Skeletal muscle satellite cell (primary cell): ENCODE measurements around the gene RALGPS2.
A peak's percentile ranks its signal among the peaks of the same experiment; 100 is the strongest.
"Not testable (repeated sequence)": the region's sequence is repeated elsewhere in the genome, so short reads cannot be mapped to it uniquely, and the experiment has no call there.

Experiments used
- H3K27me3 ChIP-seq: 2 replicates; pipeline ENCODE4 v1.7.0; 2013; ENCODE audit warnings: low read length; ENCODE audit not compliant: control insufficient read depth, insufficient read depth
- H3K36me3 ChIP-seq: 2 replicates; pipeline ENCODE4 v1.7.0; 2013; ENCODE audit warnings: mild to moderate bottlenecking, control low read depth, low read length; ENCODE audit not compliant: insufficient read depth
- H3K4me1 ChIP-seq: 2 replicates; pipeline ENCODE4 v1.7.0; 2013; ENCODE audit warnings: low read length; ENCODE audit not compliant: control insufficient read depth, insufficient read depth
- H3K4me2 ChIP-seq: 2 replicates; pipeline ENCODE4 v1.7.0; 2013; ENCODE audit warnings: mild to moderate bottlenecking, low read length
- H3K4me3 ChIP-seq: 2 replicates; pipeline ENCODE4 v1.7.0; 2013; ENCODE audit warnings: low read length
- H3K9ac ChIP-seq: 2 replicates; pipeline ENCODE4 v1.7.0; 2013; ENCODE audit warnings: mild to moderate bottlenecking, low read depth, low read length, moderate library complexity
- H3K9me3 ChIP-seq: replicated peaks from 2 replicates; pipeline ENCODE4 v1.7.0; 2013; ENCODE audit warnings: mild to moderate bottlenecking, control low read depth, low read length

RALGPS2 gene

DNA sequence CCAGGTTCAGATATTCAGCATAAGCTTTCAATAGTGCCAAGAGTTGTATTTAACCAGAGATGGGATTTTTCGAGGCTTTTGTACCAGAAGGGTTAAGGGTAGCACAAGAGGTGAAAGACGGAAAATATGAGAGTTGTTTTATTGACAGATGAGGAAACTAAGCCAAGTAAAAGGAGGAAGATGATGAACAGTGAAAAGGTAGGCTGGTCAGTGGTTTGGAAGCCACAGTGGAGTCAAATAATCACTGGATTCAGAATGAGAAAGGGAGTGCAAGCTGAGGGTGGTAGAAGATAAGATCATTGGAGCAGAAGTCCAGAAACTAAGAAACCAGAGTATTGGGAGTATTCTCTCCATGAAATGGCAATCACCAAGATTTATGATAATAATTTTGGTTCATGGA lies 100.1 kb downstream of the RALGPS2 start:
- Histone ChIP-seq H3K4me3 (no peak overlapping the region), H3K27me3 (no peaks in the 10 kb centered on the region), H3K4me1 (no peaks in the 10 kb centered on the region), H3K9ac (no peak overlapping the region), H3K4me2 (no peak overlapping the region), H3K36me3 (no peaks in the 10 kb centered on the region), H3K9me3 (no peaks in the 10 kb centered on the region)

DNA sequence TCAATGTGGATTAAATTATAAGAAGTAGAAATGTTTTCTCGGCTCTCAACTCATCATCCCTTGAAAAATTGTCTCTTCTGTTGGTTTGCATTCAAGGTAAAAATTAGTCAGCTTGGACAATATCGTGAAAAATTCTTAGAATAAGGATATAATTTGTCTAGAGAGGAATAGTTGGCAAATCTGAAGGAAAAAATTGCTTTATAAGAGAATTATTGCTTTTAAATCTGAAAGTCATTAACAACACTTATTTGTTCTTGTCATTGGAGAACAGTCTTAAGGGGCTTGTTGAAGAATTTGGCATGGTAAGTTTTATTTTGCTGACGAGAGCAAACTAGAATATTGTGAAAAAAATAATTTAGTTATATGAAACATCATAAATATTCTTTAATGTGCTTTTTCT lies 119.4 kb downstream of the RALGPS2 start:
- Histone ChIP-seq H3K36me3 (no peaks in the 10 kb centered on the region), H3K9ac (no peak overlapping the region), H3K9me3 (no peaks in the 10 kb centered on the region)

DNA sequence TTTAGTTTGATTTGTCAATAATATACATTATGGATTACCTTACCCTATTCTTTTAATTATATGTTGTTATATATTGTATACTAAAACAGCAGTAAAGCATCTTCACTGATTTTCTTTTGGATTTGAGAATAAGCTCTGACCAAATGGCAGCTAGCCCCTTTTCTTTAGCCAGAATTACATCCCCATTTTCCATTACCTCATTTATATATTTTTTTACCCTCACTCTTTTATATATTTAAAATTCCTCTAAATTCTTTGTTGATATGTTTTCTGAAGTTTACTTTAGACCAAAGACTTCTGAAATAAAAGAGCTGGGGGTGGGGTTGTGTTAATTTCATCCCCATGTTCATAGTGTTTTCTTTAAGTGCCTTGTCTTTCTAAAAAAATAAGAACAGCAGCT lies 121.3 kb downstream of the RALGPS2 start:
- Histone ChIP-seq H3K4me2 (no peak overlapping the region), H3K36me3 (no peaks in the 10 kb centered on the region), H3K4me3 (no peak overlapping the region), H3K4me1 (peaks cover 10% of the 10 kb centered on the region), H3K9me3 (no peaks in the 10 kb centered on the region), H3K27me3 (no peaks in the 10 kb centered on the region), H3K9ac (no peak overlapping the region)

More for the DNA sequence above, 119.4 kb downstream of the RALGPS2 start:
- no peak overlapping the region for H3K4me3 ChIP-seq
- no peaks in the 10 kb centered on the region for H3K27me3 ChIP-seq
- no peak overlapping the region for H3K4me2 ChIP-seq
- H3K4me1 ChIP-seq: peaks cover 10% of the 10 kb centered on the region

DNA sequence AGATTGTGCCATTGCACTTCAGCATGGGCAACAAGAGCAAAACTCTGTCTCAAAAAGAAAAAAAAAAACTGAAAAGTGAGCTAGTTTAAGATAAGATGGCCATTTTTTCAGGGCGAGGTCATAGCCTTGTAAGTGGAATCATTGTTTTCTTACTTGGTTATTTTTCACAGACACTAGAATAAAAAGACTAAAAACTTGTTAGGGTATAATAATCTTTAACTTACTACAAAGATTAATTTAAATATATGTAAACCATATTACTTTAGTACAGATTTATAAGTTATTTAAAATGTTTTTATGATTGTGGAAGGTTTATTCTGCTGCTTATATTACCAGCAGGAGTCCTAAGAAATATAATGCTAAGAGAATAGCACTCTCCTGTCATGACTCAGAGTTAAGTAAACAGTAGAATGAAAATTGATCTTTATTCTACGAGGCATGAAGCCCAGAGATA lies 122.4 kb downstream of the RALGPS2 start:
- no peaks in the 10 kb centered on the region for H3K36me3 ChIP-seq

DNA sequence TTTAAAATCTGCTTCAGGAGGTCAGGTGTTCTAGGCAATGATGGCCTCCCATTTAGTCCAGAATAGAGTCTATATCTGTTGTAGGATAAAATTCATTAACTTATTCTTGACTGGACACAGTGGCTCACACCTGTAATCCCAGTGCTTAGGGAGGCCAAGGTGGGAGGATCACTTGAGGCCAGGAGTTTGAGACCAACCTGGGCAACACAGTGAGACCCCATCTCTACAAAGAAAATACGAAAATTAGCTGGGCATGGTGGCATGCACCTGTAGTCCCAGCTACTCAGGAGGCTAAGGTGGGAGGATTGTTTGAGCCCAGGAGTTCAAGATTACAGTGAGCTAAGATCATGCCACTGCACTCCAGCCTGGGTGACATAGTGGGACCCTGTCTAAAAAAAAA lies 122.9 kb downstream of the RALGPS2 start:
- H3K9ac ChIP-seq, H3K27me3 ChIP-seq, H3K4me3 ChIP-seq, H3K4me2 ChIP-seq, H3K9me3 ChIP-seq, H3K4me1 ChIP-seq, H3K36me3 ChIP-seq: not testable (repeated sequence)

More for the DNA sequence above, 122.4 kb downstream of the RALGPS2 start:
- H3K4me1 ChIP-seq: peaks cover 10% of the 10 kb centered on the region
- no peaks in the 10 kb centered on the region for H3K27me3 ChIP-seq
- H3K9me3 ChIP-seq: no peaks in the 10 kb centered on the region
- H3K4me2 ChIP-seq: no peak overlapping the region
- no peak overlapping the region for H3K4me3 ChIP-seq
- H3K9ac ChIP-seq: no peak overlapping the region

DNA sequence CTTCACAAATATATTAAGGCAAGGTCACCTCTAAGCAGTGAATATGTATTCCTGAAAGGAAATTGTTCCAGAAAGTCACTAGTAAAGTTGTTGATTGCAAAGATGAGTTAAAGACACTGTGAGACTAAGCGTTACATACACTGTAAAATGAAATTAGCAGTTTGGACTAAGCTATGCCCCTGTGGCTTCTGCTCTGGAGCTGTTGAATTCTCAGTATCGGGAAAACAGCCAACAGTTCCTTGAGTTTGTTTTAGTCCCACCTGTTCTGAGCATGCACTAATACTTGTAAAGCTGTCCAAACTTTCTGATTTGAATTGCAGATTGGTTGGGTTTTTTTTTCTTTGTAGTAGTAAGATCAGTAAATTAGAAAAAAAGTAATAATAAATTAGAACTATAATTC lies 124.9 kb downstream of the RALGPS2 start:
- Histone ChIP-seq H3K4me3 (no peak overlapping the region), H3K9me3 (no peaks in the 10 kb centered on the region), H3K9ac (no peak overlapping the region), H3K4me1 (peaks cover 10% of the 10 kb centered on the region), H3K27me3 (no peaks in the 10 kb centered on the region), H3K4me2 (no peak overlapping the region), H3K36me3 (no peaks in the 10 kb centered on the region)

DNA sequence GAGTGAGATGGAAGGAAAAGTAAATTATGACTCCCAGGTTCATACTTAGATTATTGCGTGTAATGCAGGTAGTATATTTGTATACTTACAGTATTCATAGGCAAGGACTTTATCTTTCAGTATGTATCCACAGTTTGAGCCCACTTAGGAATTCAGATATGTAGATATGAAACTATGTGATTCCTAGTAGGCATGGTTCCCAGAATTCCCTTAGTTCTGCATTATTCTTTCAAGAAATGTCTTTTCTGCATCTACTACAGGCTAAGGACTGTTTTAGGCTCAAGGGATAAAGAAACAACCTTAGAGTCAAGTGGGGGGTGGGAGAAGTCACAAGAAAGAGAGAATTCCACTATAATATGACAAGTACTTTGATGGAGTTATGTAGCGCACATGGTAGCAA lies 132.1 kb downstream of the RALGPS2 start:
- no peak overlapping the region for H3K4me2 ChIP-seq
- no peak overlapping the region for H3K9ac ChIP-seq
- H3K4me3 ChIP-seq: no peak overlapping the region
- no peaks in the 10 kb centered on the region for H3K9me3 ChIP-seq
- H3K4me1 ChIP-seq: no peaks in the 10 kb centered on the region
- H3K27me3 ChIP-seq: no peaks in the 10 kb centered on the region
- H3K36me3 ChIP-seq: no peaks in the 10 kb centered on the region

DNA sequence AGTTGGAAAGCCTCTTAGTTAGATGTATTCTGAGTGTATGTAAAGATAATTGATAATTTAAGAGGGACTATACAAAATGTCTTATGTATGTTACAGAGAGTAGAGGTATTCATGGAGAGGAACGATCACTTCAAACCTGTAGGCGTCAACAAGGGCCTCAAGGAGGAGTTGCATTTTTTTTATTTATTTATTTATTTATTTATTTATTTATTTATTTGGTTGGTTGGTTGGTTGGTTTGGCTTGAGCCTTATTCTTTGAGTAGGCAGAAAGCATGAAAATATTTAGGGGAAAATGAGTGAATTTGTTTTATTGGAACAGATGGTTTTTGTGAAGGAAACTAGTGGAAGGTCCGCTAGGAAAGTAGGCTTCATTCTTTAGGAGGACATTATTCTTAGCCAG lies 137.4 kb downstream of the RALGPS2 start:
- H3K36me3 ChIP-seq: no peaks in the 10 kb centered on the region
- H3K27me3 ChIP-seq: no peaks in the 10 kb centered on the region
- H3K9ac ChIP-seq: no peak overlapping the region
- H3K4me3 ChIP-seq: no peak overlapping the region
- no peaks in the 10 kb centered on the region for H3K9me3 ChIP-seq
- no peak overlapping the region for H3K4me2 ChIP-seq
- peaks cover 2% of the 10 kb centered on the region for H3K4me1 ChIP-seq

DNA sequence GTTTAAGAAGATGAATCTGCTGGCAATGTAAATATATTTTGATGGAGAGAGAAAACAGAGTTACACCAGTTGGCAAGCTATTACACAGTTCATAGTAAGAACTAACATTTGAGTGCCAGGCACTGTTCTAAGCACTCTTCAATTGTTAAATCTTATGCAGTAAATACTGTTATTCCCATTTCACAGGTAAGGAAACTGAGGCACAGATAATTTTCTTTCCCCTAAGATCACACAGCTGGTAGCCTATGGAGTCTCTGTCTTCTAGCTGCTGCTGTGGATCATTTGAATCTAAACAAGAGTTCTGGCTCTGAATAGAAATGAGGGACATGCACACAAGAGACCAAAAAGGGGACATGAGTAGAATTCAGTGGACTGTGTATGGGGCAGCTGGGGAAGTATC lies 137.8 kb downstream of the RALGPS2 start:
- H3K4me3 ChIP-seq: no peak overlapping the region
- no peaks in the 10 kb centered on the region for H3K27me3 ChIP-seq
- H3K4me2 ChIP-seq: no peak overlapping the region
- H3K36me3 ChIP-seq: no peaks in the 10 kb centered on the region
- no peak overlapping the region for H3K9ac ChIP-seq
- H3K4me1 ChIP-seq: peaks cover 2% of the 10 kb centered on the region
- H3K9me3 ChIP-seq: no peaks in the 10 kb centered on the region

DNA sequence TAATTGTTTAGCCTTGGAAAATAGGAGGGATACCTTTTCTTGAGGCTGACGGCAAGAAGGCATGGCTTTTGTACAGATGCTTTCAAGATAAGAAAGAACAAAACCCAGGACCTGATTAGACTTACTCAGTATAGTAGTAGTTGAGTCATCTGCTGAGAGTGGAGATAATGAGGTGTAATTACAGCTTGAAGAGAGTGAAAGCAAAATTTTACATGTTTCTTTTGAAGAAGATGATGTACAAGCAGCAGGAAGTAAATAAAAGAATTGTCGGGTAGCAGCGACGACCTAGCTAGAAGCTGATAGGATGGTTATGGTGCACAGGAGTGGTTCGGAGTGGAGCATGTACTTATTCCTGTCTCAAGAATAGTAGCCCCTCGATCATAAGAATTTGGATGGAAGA lies 139.3 kb downstream of the RALGPS2 start:
- Histone ChIP-seq H3K9me3 (no peaks in the 10 kb centered on the region), H3K4me3 (no peak overlapping the region), H3K4me2 (no peak overlapping the region), H3K9ac (no peak overlapping the region), H3K27me3 (no peaks in the 10 kb centered on the region), H3K36me3 (no peaks in the 10 kb centered on the region), H3K4me1 (peaks cover 7% of the 10 kb centered on the region)

DNA sequence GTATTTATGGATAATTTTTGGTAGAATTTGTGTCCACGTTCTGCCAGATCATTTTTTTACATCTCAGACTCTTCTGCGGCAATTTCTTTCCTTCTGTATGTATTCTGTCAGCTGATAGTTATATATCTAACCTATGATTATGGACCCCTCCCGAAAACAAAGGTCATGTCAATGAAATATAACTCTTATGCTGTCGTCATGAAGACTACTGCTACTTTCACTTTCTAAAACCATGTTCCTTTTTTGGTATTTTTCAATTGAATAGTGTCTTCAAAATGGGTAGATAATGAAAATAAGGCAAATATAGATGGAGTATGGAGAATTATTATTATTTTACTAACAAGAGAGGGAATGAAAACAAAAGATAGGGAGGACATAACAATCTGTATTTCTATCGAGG lies 142.6 kb downstream of the RALGPS2 start:
- Histone ChIP-seq H3K4me1 (peaks cover 18% of the 10 kb centered on the region), H3K36me3 (no peaks in the 10 kb centered on the region), H3K9me3 (no peaks in the 10 kb centered on the region), H3K4me3 (peak overlapping the region; percentile 70), H3K27me3 (no peaks in the 10 kb centered on the region), H3K9ac (peak overlapping the region; percentile 83), H3K4me2 (peak overlapping the region; percentile 94)

DNA sequence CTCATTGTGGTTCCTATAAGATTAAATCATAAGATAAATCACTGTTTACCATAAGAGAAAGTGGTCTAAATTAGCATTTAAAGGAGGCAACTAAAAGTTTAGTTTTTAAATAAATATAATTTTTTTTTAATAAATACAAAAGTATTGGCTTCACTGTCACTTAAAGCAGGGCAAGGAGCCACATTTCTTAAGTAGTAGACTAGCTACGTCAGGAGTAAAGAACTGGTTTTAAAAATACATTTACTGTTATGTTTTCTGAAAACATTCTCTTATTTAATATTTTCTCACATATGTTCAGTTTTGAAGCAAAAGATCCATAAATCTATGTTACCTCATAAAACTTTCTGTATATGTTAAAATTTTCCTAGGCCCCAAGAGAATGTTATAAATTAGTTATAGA lies 143.7 kb downstream of the RALGPS2 start:
- peaks cover 18% of the 10 kb centered on the region for H3K4me1 ChIP-seq
- H3K9ac ChIP-seq: peak overlapping the region; percentile 83
- no peaks in the 10 kb centered on the region for H3K36me3 ChIP-seq
- H3K4me3 ChIP-seq: no peak overlapping the region
- H3K27me3 ChIP-seq: no peaks in the 10 kb centered on the region
- H3K4me2 ChIP-seq: peak overlapping the region; percentile 94
- H3K9me3 ChIP-seq: no peaks in the 10 kb centered on the region
